Germinal center (tissue), 1 donor: ENCODE data around the gene MPEG1.

Experiments used
- DNase-seq: peaks from one replicate; pipeline ENCODE4 v3.0.0; 2012; ENCODE audit warnings: mixed read lengths, low spot score

MPEG1 gene

GRCh38 chr11:59171508-59172322, 41.0 kb downstream of the MPEG1 start, which contains the start of gene DTX4:
DTX4 (plus strand) TSS chr11:59172132; CDS start chr11:59172596, 464 bp downstream.
- peak; percentile 87 for DNase-seq

GRCh38 chr11:59164028-59164427, 48.7 kb downstream of the MPEG1 start:
- DNase-seq = no peak
